Neural cell (in vitro differentiated cells): ENCODE results near the gene SLC29A3. TPM values are rescaled to one million over a fixed set of nuclear protein-coding genes. Genes with fewer than 3 reads are reported as not detected.

Experiments
- H2AFZ ChIP-seq: fragments of 200-600, 300-800 bp; sonication (generic), shearing (Covaris generic); 2 replicates; pipeline ENCODE4 v1.6.0; 2014; ENCODE audit warnings: low read depth, mild to moderate bottlenecking, antibody characterized with exemption, low read length, moderate library complexity
- H3F3A ChIP-seq: fragments of 200-600 bp; shearing (Covaris generic); 2 replicates; pipeline ENCODE4 v1.6.1; 2016; ENCODE audit warnings: mild to moderate bottlenecking, moderate library complexity, mixed read lengths, antibody characterized with exemption, low read length; ENCODE audit not compliant: insufficient read depth, poor library complexity, severe bottlenecking
- H3K27ac ChIP-seq: fragments of 200-600, 300-800 bp; sonication (generic), shearing (Covaris generic); 2 replicates; pipeline ENCODE4 v1.5.1; 2014; ENCODE audit warnings: mild to moderate bottlenecking, low read length, moderate library complexity
- H3K27me3 ChIP-seq: fragments of 300-800, 200-600 bp; sonication (generic), shearing (Covaris generic); 2 replicates; pipeline ENCODE4 v1.6.0; 2014; ENCODE audit warnings: mild to moderate bottlenecking, low read depth, low read length, moderate library complexity; ENCODE audit not compliant: insufficient read depth
- H3K36me3 ChIP-seq: fragments of 300-800, 200-600 bp; sonication (generic), shearing (Covaris generic); 2 replicates; pipeline ENCODE4 v1.5.1; 2014; ENCODE audit warnings: mild to moderate bottlenecking, antibody characterized with exemption, low read length, moderate library complexity; ENCODE audit not compliant: insufficient read depth
- H3K4me2 ChIP-seq: fragments of 300-800, 200-600 bp; sonication (generic), shearing (Covaris generic); 2 replicates; pipeline ENCODE4 v1.6.0; 2014; ENCODE audit warnings: mild to moderate bottlenecking, low read length
- H3K4me3 ChIP-seq: fragments of 300-800, 200-600 bp; sonication (generic), shearing (Covaris generic); 2 replicates; pipeline ENCODE4 v1.5.1; 2014; ENCODE audit warnings: mild to moderate bottlenecking, low read length, moderate library complexity
- H3K79me2 ChIP-seq: fragments of 200-600 bp; shearing (Covaris generic); replicated peaks from 2 replicates; pipeline ENCODE4 v1.6.0; 2014; ENCODE audit warnings: mild to moderate bottlenecking, low read length, moderate library complexity; ENCODE audit not compliant: insufficient read depth
- H3K9ac ChIP-seq: fragments of 300-800, 200-600 bp; sonication (generic), shearing (Covaris generic); 2 replicates; pipeline ENCODE4 v1.6.1; 2016; ENCODE audit warnings: mild to moderate bottlenecking, low read length, mixed read lengths
- H3K9me2 ChIP-seq: fragments of 200-600 bp; shearing (Covaris generic); 2 replicates; pipeline ENCODE4 v1.6.1; 2016; ENCODE audit warnings: mild to moderate bottlenecking, low read length, mixed read lengths; ENCODE audit not compliant: insufficient read depth
- H3K9me3 ChIP-seq: fragments of 200-600, 300-800 bp; sonication (generic), shearing (Covaris generic); 2 replicates; pipeline ENCODE4 v1.6.1; 2016; ENCODE audit warnings: mild to moderate bottlenecking, mixed run types, low read length, moderate library complexity, mixed read lengths
- H4K20me1 ChIP-seq: fragments of 200-600 bp; shearing (Covaris generic); 2 replicates; pipeline ENCODE4 v1.6.1; 2016; ENCODE audit warnings: mild to moderate bottlenecking, mixed run types; ENCODE audit not compliant: insufficient read depth
- CTCF ChIP-seq: fragments of 450-650 bp; IDR thresholded peaks from 2 replicates; pipeline ENCODE4 v1.5.1; 2014; ENCODE audit warnings: antibody characterized with exemption, mild to moderate bottlenecking, moderate library complexity; ENCODE audit not compliant: poor library complexity, severe bottlenecking
- EP300 ChIP-seq: fragments of 450-650 bp; conservative IDR thresholded peaks from 2 replicates; pipeline ENCODE4 v1.6.1; 2014; ENCODE audit warnings: antibody characterized with exemption, mild to moderate bottlenecking, moderate library complexity; ENCODE audit not compliant: poor library complexity, severe bottlenecking
- EZH2 ChIP-seq: fragments of 200-600, 300-800 bp; shearing (Covaris generic), sonication (generic); IDR thresholded peaks from 2 replicates; pipeline ENCODE4 v1.6.1; 2014; ENCODE audit warnings: antibody characterized with exemption, low read length, borderline replicate concordance, mild to moderate bottlenecking; ENCODE audit not compliant: insufficient read depth, poor library complexity, severe bottlenecking
- MXI1 ChIP-seq: fragments of 450-650 bp; conservative IDR thresholded peaks from 2 replicates; pipeline ENCODE4 v1.6.1; 2014; ENCODE audit warnings: antibody characterized with exemption, mild to moderate bottlenecking; ENCODE audit not compliant: poor library complexity, severe bottlenecking
- POLR2AphosphoS5 ChIP-seq: IDR thresholded peaks from 2 replicates; pipeline ENCODE4 v1.6.1; 2012
- RAD21 ChIP-seq: fragments of 450-650 bp; conservative IDR thresholded peaks from 2 replicates; pipeline ENCODE4 v1.6.1; 2014; ENCODE audit warnings: antibody characterized with exemption, mild to moderate bottlenecking, moderate library complexity
- REST ChIP-seq: IDR thresholded peaks from 2 replicates; pipeline ENCODE4 v1.6.1; 2012; ENCODE audit warnings: borderline replicate concordance
- SMC3 ChIP-seq: fragments of 450-650 bp; conservative IDR thresholded peaks from 2 replicates; pipeline ENCODE4 v1.6.1; 2014; ENCODE audit warnings: antibody characterized with exemption, mild to moderate bottlenecking, moderate library complexity; ENCODE audit not compliant: poor library complexity
- TAF1 ChIP-seq: IDR thresholded peaks from 2 replicates; pipeline ENCODE4 v1.6.1; 2012; ENCODE audit warnings: low read depth
- polyA plus RNA-seq: library from polyadenylated mRNA; depleted of rRNA; stranded (reverse); fragments of >200 nt; gene quantifications from 2 replicates; pipeline ENCODE4 v1.2.3, GENCODE V29; 2014

The SLC29A3 gene
- polyA plus RNA-seq, 1 donor from 2014 or later: 2.3 TPM

GRCh38 chr10:71279590-71280170, 39.4 kb upstream of the SLC29A3 start:
- Histone ChIP-seq H3K9ac (no peak overlapping the region), H3K9me2 (no peaks in the 10 kb centered on the region), H3K4me3 (no peak overlapping the region), H4K20me1 (no peaks in the 10 kb centered on the region), H3K27ac (no peak overlapping the region), H3F3A (no peaks in the 10 kb centered on the region), H3K79me2 (no peaks in the 10 kb centered on the region), H3K36me3 (no peaks in the 10 kb centered on the region), H3K9me3 (no peaks in the 10 kb centered on the region), H3K27me3 (no peaks in the 10 kb centered on the region), H3K4me2 (no peak overlapping the region), H2AFZ (no peak overlapping the region)
- TF ChIP-seq POLR2AphosphoS5: no peak
- no peak for TF ChIP-seq EZH2
- no peak for TF ChIP-seq TAF1
- no peak for TF ChIP-seq MXI1
- TF ChIP-seq CTCF: no peak
- no peak for TF ChIP-seq SMC3

GRCh38 chr10:71280216-71280615, 38.8 kb upstream of the SLC29A3 start:
- Histone ChIP-seq H3K9me3 (no peaks in the 10 kb centered on the region), H3K79me2 (no peaks in the 10 kb centered on the region), H3K27me3 (no peaks in the 10 kb centered on the region), H3K9me2 (no peaks in the 10 kb centered on the region), H3K9ac (no peak overlapping the region), H2AFZ (no peak overlapping the region), H3K4me2 (no peak overlapping the region), H4K20me1 (no peaks in the 10 kb centered on the region), H3K4me3 (no peak overlapping the region), H3F3A (no peaks in the 10 kb centered on the region), H3K36me3 (no peaks in the 10 kb centered on the region), H3K27ac (no peak overlapping the region)
- TF ChIP-seq EP300 (no peak), TAF1 (no peak), RAD21 (no peak), SMC3 (no peak), CTCF (no peak), EZH2 (no peak), MXI1 (no peak), REST (no peak), POLR2AphosphoS5 (no peak)
